HG02759 (cell line): ENCODE data around the gene TMEM132C.

ENCODE experiments used
- ATAC-seq: cut with Tn5 transposase; IDR thresholded peaks from one replicate; pipeline ENCODE4 v1.9.1; 2021; ENCODE audit warnings: mild to moderate bottlenecking, moderate library complexity; ENCODE audit not compliant: unreplicated experiment

Gene TMEM132C

DNA sequence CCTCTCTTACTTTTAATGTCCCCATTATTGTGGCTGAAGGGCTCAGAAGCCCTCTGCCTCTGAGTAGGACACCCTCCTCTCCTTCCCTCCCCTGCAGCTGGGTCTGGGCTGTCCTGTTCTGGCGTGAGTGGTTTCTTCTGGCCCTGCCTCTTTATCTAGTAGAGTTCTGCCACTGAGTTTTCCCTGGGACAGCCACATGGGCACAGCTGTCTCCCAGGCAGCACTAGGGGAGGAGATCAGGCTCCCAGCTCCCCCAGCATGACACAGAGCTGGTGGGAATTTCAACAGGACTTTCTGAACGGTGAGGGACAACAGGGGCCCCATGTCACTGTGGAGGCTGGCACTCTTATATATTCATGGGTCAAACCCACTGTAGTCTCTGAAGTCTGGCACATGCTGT is 21.4 kb downstream of the TMEM132C start:
- ATAC-seq, result no peak

DNA sequence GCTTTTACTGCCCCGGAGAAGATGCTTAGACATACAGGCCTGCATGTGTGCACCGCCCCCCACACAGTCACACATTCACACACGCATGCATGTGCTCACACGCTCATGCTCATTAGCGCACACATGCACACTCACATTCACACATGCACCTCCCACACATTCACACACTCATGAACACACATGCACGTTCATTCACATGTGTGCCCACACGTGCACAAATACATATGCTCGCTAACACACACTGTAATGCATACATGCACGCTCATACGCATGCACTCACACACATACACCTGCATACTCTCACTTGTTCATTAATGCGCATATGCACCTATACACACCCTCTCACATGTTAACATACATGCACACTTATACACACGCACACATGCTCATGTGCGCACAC is 21.9 kb downstream of the TMEM132C start:
- no peak for ATAC-seq

DNA sequence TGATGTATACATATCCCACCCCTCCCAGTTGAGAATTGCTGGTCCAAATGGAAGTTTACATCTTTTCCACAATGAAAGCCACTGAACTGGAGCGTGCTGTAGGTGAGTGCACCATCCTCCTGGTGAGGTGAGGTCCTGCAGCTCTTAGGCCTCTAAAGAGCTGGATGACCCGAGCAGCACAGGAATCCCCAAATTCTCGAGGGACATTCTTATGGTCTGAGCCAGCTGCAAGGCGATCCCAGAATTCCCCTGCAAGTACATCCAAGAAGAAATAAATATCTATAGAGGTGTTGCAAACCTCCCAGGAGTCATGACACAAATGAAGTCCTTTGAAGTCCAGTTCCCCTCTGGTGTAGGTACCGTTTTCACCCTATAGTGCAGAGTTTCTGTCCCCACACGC is 24.0 kb downstream of the TMEM132C start:
- no peak for ATAC-seq

DNA sequence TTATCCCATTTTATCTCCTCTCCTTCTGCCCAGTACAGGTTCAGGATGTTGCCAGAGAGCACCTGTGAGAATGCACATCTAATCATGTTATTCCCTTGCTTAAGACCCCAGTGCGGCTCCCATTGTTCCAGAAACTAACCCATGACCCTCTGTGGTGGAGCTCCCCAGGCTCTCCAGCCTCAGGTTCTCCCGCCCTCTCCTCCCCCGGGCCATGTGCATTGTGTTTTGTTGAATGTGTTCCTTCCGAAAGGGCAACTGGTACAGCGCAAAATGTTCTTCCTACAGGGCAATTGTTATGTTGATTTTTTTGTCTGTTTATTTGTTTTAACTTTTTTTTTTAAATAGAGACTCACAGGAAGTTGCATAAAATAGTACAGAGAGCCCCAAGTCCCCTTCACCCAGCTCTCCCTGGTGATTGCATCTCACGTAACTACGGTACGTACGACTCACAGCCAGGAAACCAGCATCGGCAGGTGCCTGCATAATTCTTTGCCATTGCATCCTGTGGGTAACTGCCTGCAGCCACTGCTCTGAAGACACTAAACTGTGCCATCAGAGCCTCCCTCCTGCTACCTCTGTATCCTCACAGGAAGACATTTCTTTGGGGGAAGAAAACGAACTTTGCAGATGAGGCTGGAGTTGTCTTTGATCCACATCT is 31.2 kb downstream of the TMEM132C start:
- no peak for ATAC-seq

DNA sequence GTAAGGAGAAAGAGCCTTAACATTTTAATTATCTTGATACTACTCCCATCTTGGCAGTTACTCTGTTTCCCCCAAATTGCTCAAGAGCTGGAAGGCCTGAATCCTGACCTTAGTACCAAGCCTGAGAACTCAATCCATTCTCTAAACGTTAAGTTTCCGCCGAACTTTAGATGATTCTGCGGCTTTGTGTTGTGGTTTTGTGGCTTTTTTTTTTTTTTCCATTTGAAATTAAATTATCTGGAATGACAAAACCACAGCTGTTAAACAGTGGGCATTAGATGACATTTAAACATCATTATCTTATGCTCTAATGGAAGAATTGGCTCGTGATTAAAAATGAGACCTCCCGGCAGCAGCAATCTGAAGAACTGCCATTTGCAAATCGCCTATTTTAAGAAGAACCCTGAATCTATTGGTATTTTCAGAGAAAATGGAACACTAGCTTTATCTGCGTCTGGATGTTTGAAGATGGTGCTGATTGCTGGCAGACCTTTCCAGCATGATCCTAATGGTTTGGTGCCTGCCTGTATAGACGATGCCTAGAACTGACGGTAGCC is 38.4 kb downstream of the TMEM132C start:
- no peak for ATAC-seq

DNA sequence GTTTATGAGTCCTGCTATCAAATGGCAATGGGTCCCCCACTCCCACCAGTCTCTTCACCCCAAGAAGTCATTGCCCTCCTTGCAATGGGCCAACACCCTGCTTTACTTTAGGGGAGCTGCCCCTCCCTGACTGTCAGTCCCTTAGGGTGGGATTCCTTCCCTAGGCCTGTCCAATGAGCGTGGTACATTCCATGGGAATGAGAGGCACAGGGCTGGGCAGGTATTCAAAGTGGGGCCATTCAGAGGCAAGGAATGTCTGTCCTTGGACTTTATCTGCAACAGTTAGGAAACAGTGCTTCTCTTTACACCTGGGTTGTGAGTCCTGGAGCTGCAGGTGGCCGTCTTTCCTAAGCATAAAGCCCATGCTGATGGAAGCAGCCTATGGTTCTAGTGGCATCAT is 40.8 kb downstream of the TMEM132C start:
- ATAC-seq, result no peak

DNA sequence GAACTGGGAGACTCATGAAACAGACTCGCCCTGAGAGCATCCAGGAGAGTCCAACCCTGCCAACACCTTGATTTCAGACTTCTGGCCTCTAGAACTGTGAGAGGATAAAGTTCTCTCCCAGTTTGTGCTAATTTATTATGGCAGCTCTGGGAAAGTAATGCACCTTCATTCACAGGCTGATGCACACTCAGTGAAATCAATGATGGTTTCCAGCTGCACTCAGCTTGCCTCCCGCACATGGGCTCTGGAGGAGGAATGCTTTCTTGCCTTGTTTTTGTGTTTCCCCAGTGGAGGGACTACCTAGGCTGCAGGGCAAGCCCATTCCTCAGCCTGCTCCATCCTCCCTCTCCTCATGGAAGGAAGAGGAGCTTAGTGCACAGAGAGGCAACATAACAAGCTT is 45.7 kb downstream of the TMEM132C start:
- ATAC-seq, result no peak

DNA sequence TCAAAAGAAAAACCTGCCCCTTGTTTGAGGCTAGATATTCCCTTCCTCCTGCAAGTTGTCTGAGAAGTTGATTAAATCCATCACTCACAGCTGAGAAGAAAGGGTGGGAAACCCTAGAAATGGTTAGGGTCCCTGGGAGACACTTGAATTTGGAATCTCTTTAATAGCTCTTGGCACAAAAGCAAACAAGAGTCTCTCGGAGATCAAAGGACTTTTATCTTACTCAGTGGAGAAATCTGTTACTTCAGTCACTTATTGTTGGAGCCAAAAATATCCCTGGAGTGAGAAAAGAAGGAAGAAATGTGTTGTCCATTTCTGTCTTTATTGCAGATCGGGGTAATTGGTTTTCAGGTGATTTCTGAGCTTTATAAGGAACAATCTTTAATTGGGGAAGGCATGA is 47.0 kb downstream of the TMEM132C start:
- ATAC-seq, result no peak

DNA sequence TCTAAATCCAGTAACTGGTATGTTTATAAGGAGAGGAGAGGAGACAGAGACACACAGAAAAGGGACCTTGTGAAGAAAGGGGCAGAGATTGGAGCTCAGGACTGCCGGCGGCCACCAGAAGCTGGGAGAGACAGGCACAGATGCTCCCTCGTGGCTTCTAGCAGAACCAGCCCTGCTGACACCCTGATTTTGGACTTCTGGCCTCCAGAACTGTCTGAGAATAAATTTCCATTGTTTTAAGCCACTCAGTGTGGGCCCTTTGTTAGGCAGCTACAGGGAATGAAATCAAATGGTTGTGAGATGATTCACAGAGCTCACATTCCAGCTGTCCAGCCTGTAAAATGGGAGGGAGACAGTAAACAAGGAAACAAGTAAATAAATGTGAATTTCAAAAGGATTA is 47.6 kb downstream of the TMEM132C start:
- ATAC-seq, result no peak

DNA sequence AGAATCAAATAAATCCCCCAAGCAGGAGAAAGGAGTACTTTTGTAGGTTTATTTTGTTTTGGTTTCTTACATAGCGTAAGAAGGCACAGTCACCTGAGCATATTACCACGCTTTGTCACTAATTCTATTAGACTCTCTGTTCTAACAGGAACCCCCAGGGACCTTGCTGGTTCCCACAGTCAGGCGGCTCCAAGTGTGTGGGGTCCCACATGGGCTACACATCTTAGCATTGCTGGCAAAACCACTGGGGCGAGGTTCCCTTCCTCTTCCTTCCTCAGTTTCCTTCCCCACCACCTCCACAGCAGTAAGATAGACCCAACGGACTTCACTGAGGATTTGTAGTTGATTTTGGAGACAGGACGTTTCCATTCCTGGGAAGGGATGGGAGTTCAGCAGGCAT is 49.1 kb downstream of the TMEM132C start:
- ATAC-seq, result no peak

DNA sequence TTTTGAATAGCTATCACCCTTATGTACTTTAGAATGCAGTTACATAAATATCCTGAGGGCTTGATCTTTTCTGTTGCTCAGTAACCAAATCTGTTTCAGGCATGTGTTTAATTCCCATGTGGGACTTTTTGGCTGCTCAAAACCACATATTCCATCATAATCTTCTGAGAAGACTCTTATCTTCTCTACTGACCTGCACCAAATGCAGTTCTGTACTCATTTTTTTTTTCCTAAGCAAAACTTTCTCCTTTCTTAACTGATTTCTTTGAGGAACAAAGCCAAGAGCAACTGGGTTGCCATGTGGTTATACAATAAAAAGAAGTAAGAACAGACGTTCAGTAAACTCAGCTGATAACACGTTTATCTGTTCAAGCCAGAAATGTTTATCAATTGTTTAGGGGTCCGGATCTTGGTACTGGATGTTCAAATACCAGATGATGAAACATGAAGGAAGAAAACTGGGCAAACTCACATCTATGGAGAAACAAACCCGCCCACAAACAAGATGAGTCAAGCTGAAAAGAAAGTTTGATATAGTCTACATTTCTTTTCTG is 50.1 kb downstream of the TMEM132C start:
- no peak for ATAC-seq

DNA sequence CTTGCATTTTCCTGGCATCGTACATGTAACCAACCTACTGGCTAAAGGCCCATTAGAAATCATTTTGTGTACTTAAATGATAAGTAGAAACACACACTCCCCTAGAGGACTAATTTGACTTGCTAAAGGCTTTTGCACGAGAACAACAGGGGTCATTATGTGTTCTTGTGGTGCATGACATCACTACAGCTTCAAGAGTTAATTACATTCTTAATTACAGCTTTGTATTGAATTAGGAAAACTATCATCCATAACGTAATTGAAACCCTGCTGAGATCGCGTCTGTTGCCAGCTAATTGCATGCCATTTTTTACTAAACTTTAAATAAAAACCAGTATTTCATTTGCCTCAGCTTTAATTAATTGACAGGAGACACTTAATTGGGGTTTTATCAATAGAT is 51.4 kb downstream of the TMEM132C start:
- no peak for ATAC-seq

DNA sequence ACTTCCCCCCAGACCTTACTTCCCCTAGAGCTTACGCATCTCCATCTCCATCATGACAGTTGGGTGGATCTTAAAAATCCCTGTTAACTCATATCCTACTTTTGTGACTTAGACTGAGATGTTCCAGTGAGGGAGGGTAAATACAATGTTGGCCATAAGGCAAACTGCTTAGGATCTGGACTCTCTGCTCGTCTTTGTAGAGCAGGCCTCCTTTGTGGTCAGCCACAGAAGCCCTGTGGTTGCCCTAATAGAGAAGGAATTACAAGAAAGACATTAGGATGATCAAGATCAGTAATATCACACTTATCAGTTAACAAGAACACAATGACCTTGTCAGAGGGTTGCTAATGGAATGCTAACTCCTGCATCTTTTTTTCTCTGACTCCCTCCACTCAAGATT is 52.0 kb downstream of the TMEM132C start:
- no peak for ATAC-seq

DNA sequence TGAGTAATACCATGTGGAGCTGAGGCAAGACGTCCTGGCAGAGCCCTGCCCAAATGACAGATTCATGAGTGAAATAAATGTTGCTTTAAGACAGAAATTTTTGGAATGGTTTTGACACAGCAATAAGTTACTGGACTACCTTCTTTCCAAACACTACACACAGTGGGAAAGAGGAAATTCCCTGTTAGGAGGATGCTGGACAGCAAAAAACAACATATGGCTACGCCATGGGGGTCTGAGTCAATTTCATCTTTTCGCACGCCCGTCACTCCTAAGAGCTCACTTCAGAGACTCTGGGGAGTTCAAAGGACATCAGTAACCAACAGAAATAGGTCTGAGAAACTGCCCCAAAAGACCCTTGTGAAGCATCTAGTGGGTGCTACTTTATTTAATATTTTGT is 55.4 kb downstream of the TMEM132C start:
- ATAC-seq, result no peak

DNA sequence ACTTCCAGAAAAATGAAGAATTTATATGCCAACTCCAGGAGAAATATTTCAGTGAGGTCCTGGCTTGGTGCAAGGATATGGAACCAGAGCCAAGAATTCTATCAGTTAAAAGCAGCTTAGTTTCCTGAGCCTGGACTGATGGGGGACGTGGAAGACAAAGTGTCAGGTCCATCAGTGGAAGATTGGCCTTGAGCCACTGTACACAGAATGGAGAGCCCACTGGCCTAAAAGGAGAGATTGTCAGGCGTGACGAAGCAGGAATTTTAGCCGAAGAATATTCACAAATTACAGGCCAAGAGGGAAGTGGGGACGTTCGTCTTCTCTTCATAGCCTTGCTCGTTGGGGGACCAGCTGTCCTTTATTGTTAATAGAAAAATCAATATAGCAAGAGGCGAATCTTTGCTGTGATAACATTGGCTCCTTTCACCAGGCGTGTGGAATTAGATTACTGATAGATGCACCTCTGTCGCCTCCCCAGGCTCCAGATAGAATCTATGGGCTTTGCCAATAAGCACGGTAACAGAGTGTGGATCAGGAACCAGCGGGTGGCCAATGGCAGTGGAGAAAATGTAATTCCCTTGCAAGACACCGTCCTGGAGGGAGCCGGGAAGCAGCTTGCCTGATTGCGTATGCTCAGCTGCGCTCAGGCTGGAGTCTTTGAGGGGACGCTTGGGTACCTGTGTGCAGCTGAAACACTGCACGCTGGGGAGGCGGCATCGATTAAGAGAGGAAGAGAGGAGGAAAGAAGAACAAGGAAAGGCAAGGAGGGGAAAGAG is 56.4 kb downstream of the TMEM132C start:
- ATAC-seq, result no peak

DNA sequence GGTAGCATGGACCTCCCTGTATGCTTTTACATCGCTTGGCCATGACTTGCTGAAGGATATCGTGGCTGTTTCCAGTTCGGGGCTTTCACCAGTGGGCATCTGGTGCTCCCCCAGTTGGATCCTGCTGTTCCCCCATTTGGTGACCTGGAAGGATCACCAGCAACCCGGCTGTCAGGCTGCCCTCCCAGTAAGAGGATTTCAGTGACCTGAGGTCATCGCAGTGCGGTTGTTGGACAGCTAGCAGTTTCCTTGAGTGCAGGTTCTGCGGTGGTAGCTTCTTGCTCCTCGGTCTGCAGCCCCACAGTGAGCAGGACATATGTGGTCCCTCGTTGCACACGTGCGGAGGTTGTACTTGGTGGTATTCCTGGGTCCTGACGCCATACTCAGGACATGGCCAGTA is 58.7 kb downstream of the TMEM132C start:
- no peak for ATAC-seq

DNA sequence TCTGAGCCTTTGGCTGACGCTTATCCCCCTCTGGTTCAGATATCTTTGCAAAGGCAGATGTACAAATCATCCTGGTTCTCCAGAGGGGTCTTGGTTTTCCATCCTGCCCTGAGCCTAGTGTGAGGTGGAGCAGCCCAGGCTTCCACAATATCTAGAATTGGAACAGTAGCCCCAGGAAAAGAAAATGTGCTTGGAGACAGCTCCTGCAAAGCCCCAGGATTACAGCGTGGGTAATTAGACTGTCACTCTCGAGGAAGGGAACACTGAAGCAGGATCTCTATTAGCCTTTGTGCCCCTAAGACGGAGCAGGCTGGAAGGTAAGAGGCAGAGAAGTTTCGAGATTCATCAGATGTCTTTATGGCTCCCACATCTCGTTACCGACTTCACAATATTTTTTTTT is 59.4 kb downstream of the TMEM132C start:
- no peak for ATAC-seq

DNA sequence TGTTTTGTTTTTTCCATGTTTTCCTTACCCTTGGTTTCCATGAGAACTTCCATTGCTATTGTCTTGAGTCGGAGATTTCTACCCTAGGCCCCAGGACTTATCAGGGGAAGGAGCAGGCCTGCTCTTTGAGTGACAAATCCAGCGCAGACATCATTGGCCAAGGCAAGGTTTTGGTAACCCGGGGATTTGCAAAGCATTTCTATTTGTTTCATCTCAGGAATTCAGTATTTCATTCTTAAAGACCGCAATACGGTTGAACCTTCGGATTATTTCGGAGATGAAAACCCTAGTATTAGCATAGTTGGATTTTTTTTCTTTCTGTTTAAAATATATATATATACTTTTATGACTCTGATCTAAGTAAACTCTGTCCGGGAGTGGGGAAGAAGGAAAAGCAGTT is 62.0 kb downstream of the TMEM132C start:
- no peak for ATAC-seq

DNA sequence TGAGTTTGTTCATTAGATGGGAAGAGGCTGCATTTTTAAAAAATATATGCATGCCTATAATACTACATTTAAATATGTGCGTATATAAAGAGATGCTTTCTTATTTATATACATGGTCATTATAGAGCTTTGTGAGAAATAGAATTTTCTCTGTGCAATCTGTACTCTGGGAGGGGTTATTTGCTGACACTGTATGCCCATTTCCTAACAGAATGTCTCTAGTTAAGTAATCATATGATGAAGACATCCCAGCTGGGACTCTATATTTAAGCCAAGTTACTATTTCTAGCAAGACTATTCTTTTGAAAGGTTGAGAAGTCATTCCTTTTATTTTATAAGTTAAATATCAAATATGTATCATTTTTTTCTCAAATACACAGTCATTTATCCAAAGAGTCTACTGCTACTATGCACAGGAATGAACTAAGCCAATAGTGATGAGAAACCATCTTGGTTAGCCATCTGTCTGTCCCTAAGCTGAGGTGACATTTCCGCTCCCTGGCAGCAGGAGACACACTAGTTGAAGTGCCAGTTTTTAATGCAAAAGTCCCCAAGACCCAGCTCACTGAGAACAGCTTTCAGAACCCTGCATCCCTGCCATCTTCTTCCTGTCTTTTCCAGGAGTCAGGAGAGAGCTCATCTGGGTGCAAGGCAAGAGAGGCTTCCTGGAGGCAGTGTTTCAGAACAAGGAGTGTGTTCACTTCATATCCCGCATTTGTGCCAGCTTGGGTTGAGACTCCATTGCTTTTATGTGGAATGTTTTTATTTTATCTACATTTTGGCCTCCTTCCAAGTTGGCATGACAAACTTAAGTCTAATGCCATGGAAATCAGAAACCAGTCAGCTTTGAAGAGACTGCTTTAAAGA is 69.5 kb downstream of the TMEM132C start:
- no peak for ATAC-seq

DNA sequence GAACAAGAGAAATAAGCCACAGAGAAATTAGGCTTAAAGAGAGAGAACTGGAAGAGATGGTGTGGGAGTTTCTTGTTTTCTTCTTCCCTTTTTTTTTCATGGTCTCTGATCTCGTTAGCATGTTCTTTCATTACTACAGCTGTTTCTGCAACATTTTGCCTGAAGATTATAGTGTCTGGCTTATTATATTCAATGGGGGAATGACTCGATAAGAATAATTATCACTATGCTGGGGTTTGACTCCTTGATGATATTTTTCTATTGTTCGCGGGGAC is 70.0 kb downstream of the TMEM132C start:
- ATAC-seq, result no peak

DNA sequence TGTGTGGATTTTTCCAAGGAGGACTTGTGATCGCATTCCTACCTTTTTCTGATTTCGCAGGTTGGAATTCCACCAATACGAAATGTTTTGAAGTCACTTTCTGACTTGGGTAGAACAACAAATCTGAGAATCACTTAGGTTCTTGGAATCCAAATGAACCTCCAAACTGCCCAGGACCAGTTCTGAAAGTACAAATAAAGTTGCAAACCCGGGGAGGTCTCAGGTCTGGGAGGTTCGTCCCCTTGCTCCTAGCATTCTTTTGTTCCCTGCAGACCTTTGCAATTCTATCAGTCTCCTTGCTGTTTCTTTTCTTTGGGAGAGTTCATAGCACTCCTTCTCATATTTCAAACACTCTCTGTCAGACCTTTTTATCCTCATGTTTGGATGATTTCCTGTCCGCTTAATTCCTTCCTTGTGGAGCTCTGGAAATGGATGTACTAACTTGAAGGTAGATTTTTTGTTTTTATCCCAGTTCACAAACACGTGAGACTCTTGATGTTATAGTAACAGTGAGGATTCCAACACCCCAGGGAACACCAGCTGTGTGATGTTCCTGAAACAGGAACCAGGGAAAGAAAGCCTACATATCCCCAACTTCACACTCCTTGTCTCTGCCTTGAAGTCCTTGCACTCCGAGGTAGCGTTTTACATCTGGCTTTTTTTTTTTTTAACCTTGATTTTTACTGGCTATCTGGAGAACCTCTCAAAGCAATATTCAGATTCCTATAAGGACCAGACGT is 70.6 kb downstream of the TMEM132C start:
- no peak for ATAC-seq
